ENCODE data around the gene TNPO3. TPM values are rescaled to one million over a fixed set of nuclear protein-coding genes. Genes with fewer than 3 reads are reported as not detected.

Gene TNPO3
- total RNA-seq, 2 experiments from 2014 or later = 17.1 to 18.7 TPM

DNA sequence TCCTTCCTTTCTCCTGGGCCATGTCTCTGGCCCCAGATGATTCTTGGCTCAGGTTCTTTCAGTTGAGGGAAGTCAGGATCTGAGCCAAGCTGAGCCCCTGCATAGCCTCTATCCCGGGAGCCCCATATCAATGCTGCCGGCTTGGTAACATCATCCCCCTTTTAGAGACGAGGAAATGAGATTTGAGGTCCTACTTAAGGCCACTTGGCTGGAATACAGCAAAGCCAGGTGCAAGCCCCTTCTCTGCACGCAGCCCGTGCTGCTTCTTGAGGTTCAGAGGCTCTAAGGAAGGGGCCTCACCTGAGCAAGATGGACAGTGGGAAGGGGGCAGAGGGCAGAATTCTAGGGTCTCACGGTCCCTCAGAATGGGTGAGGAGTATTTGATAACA is 119.6 kb downstream of the TNPO3 start:
- Mint-ChIP-seq H3K4me3 (no peak overlapping the region), H3K9me3 (no peaks in the 10 kb centered on the region), H3K27ac (no peak overlapping the region), H3K4me1 (ENCODE audit: low read depth) (peaks cover 37% of the 10 kb centered on the region), H3K36me3 (ENCODE audit: low read depth) (no peaks in the 10 kb centered on the region), H3K27me3 (peaks cover 14% of the 10 kb centered on the region)
- H3K4me3 ChIP-seq (ENCODE audit: low read length) = no peak overlapping the region
- ChIA-PET CTCF (no interaction called here), POLR2A (no interaction called here)
- no peaks in the 10 kb centered on the region for H3K36me3 ChIP-seq (ENCODE audit: insufficient read depth, low read length)
- H3K27ac ChIP-seq (ENCODE audit: low read depth in 1 of 2, low read length in 2 of 2) = no peak overlapping the region
- no peaks in the 10 kb centered on the region for H3K9me3 ChIP-seq (ENCODE audit: control insufficient read depth in 1 of 2, insufficient read depth in 1 of 2, low read length in 2 of 2)
- peaks cover 0 to 3% of the 10 kb centered on the region in 2 experiments for H3K27me3 ChIP-seq (ENCODE audit: control insufficient read depth in 1 of 2, insufficient read depth in 2 of 2, low read length in 2 of 2)
- TF ChIP-seq, protein P1, sequence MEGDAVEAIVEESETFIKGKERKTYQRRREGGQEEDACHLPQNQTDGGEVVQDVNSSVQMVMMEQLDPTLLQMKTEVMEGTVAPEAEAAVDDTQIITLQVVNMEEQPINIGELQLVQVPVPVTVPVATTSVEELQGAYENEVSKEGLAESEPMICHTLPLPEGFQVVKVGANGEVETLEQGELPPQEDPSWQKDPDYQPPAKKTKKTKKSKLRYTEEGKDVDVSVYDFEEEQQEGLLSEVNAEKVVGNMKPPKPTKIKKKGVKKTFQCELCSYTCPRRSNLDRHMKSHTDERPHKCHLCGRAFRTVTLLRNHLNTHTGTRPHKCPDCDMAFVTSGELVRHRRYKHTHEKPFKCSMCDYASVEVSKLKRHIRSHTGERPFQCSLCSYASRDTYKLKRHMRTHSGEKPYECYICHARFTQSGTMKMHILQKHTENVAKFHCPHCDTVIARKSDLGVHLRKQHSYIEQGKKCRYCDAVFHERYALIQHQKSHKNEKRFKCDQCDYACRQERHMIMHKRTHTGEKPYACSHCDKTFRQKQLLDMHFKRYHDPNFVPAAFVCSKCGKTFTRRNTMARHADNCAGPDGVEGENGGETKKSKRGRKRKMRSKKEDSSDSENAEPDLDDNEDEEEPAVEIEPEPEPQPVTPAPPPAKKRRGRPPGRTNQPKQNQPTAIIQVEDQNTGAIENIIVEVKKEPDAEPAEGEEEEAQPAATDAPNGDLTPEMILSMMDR (IDR thresholded peaks at IDR 0.05) = no peak
- no peak for DNase-seq
- peaks cover 54% of the 10 kb centered on the region for H3K4me1 ChIP-seq (ENCODE audit: insufficient read depth, low read length)
- ATAC-seq (ENCODE audit: poor library complexity) = no peak
- intact Hi-C loops (cut with DNase I, micrococcal nuclease) = no loop called here

DNA sequence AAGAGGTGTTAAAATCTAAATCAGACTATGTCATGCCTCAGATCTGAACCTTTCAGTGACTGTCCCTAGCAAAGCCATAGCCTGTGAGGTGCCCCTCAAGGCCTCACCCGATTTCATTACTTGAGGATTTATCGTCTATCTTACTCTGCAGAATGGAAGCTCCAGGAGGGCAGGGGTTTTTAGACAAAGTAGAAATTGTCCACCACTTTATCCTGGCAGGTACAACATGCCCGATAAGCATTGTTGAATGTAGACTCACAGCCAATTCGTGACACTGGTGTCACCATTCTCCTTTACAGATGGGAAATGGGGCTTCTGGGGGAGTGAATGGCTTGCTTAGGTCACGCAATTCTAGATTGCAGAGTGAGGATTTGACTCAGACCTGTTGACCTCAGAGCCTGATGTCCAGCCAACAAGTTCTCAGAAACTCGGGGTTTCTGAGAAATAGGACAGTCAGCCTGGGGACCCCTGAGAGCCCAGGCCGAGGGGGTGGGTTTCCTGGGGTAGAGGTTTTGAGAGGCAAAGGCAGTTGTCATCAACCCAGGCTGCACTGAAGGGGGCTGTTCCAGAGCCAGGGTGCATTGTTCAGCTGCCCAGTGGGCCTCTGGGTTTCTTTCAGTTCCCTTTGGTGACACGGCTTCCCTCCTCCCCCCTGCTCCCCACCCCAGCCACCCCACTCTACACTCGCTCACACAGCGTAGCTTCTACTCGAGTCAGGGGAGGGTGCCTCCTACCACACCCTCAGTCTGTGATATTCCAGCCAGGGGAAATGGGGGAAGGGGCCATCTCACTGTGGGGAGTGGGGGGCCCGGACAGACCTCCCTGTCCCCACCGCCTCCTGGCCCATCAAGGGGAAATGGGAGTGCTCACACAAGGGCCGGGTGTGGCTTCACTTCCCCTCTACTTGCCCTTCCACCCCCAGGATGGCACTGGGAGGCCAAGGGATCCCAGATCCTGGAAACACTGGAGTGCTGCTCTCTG is 120.3 kb downstream of the TNPO3 start:
- Histone ChIP-seq H3K4me1 (ENCODE audit: insufficient read depth, low read length) (peaks cover 47% of the 10 kb centered on the region), H3K9me3 (ENCODE audit: control insufficient read depth in 1 of 2, insufficient read depth in 1 of 2, low read length in 2 of 2) (no peaks in the 10 kb centered on the region), H3K4me3 (ENCODE audit: low read length) (no peak overlapping the region), H3K36me3 (ENCODE audit: insufficient read depth, low read length) (no peaks in the 10 kb centered on the region), H3K27me3 (ENCODE audit: control insufficient read depth in 1 of 2, insufficient read depth in 2 of 2, low read length in 2 of 2) (peaks cover 0 to 3% of the 10 kb centered on the region in 2 experiments), H3K27ac (ENCODE audit: low read depth in 1 of 2, low read length in 2 of 2) (no peak overlapping the region)
- Mint-ChIP-seq H3K4me3 (no peak overlapping the region), H3K36me3 (ENCODE audit: low read depth) (no peaks in the 10 kb centered on the region), H3K4me1 (ENCODE audit: low read depth) (peaks cover 30% of the 10 kb centered on the region), H3K27ac (no peak overlapping the region), H3K9me3 (no peaks in the 10 kb centered on the region), H3K27me3 (peaks cover 14% of the 10 kb centered on the region)
- DNase-seq = peak in 2 of 14 experiments; percentile 48 to 60
- TF ChIP-seq, protein P1 (IDR thresholded peaks at IDR 0.05) = no peak
- intact Hi-C loops (cut with DNase I, micrococcal nuclease) = no loop called here
- ChIA-PET CTCF (no interaction called here), POLR2A (no interaction called here)
- no peak for ATAC-seq (ENCODE audit: poor library complexity)

DNA sequence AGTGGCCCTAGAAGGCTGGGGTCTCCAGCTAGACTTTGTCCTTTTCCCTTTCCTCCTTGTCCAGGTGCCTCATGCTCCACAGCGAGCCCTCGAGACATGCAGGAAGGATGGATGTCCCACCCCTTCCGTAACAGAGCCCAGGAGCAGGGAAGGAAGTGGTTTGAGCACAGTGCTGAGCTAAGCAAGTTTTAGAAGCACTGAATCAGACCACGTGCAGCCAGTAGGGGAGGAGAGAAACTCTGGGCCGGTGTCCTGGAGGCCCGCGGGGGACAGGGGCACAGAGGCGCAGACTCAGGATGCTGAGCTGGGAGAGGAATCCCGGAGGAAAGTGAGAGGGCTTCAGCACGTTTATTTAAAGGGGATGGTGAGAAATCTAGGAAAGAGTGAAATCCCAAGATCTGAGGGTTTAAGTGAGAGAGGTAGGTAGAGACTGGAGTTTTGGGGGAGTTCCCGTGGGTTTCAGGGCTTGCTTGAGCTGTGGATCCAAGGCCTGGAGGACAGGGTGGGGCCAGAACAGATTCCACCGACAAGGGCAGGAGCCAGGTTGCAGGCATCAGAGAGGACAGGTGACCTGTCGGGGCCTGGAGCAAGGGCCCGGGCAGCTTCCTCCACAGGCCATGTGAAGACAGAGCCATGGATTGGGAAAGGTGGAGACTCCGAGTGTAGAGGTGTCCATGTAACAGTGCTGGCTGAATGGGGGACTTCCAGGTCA is 121.6 kb downstream of the TNPO3 start:
- peak in 9 of 14 experiments; percentile 22 to 84 (median 33) for DNase-seq
- peaks cover 35% of the 10 kb centered on the region for H3K4me1 ChIP-seq (ENCODE audit: insufficient read depth, low read length)
- no peaks in the 10 kb centered on the region for H3K9me3 Mint-ChIP-seq
- H3K4me1 Mint-ChIP-seq (ENCODE audit: low read depth) = peaks cover 20% of the 10 kb centered on the region
- no peak overlapping the region for H3K27ac Mint-ChIP-seq
- no peaks in the 10 kb centered on the region for H3K36me3 Mint-ChIP-seq (ENCODE audit: low read depth)
- H3K27me3 ChIP-seq (ENCODE audit: control insufficient read depth in 1 of 2, insufficient read depth in 2 of 2, low read length in 2 of 2) = peaks cover 0 to under 1% of the 10 kb centered on the region in 2 experiments
- intact Hi-C loops (cut with DNase I, micrococcal nuclease) = no loop called here
- peak overlapping the region; percentile 3 for H3K4me3 ChIP-seq (ENCODE audit: low read length)
- ChIA-PET POLR2A (interaction anchor here (0.7 to 1.0 kb wide), 3 partner anchors 24 to 121 kb away, joined by 3 to 6 read pairs (median 4); no protein-coding TSS in a partner anchor), CTCF (no interaction called here)
- H3K27ac ChIP-seq (ENCODE audit: low read depth in 1 of 2, low read length in 2 of 2) = no peak overlapping the region
- TF ChIP-seq, protein P1 (IDR thresholded peaks at IDR 0.05) = no peak
- peaks cover 10% of the 10 kb centered on the region for H3K27me3 Mint-ChIP-seq
- H3K4me3 Mint-ChIP-seq = peak overlapping the region; percentile 75
- H3K36me3 ChIP-seq (ENCODE audit: insufficient read depth, low read length) = no peaks in the 10 kb centered on the region
- peaks cover 0 to under 1% of the 10 kb centered on the region in 2 experiments for H3K9me3 ChIP-seq (ENCODE audit: control insufficient read depth in 1 of 2, insufficient read depth in 1 of 2, low read length in 2 of 2)
- peak; percentile 87 for ATAC-seq (ENCODE audit: poor library complexity)

All from CD4-positive, alpha-beta T cell (primary cell).